ENCODE results near the gene HMOX2.
A peak's percentile ranks its signal among the peaks of the same experiment; 100 is the strongest.

Gene HMOX2

DNA sequence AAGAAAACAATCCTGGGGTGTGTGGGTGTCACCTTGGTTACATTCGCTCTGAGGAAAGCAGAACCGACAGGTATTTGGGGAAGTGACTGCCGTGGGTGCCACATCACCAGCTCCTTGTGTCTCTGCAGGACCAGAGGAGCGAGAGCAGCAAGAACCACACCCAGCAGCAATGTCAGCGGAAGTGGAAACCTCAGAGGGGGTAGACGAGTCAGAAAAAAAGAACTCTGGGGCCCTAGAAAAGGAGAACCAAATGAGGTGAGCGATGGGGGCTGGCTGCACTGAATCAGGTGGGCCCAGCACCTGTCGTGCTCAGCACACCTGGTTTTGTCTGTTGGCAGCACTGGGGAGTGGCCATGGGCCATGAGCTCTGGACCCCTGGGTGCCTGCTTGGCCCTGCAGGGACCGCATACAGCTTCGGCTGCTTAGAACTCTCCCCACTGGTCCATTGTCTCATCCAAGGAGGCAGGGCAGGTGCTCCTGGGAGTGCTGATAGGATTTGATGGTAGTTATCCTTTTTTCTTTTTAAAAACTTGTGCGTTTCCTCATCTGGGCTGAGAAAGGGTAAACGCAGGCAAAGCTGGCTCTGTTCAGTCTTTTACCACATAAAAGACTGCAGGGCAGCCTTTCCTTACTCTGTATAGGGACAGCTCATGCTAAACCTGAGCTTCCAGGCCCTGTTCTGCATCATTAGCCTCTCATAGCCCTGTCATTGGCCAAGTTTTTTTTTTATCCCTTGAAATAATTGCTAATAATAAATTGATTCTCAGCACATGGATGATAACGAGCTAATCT lies 29.4 kb downstream of the HMOX2 start:
- Histone ChIP-seq H3K36me3 (ENCODE audit: insufficient read depth, insufficient read length, low read length) (peaks cover 54% of the 10 kb centered on the region), H3K27me3 (ENCODE audit: insufficient read depth, insufficient read length) (no peaks in the 10 kb centered on the region), H3K4me3 (ENCODE audit: insufficient read length, low read depth) (no peak overlapping the region), H3K4me1 (ENCODE audit: insufficient read depth, insufficient read length) (peaks cover 10% of the 10 kb centered on the region), H3K9ac (ENCODE audit: insufficient read length, low read depth) (no peak overlapping the region), H3K9me3 (ENCODE audit: insufficient read depth, low read length) (no peaks in the 10 kb centered on the region)
- TF ChIP-seq SUZ12 (IDR thresholded peaks at IDR 0.05; ENCODE audit: extremely low read depth, insufficient read depth, insufficient read length) (no peak), YY1 (IDR thresholded peaks at IDR 0.05; ENCODE audit: insufficient read depth, insufficient read length) (no peak), ZNF274 (IDR thresholded peaks at IDR 0.05; ENCODE audit: low read depth, low read length) (no peak)
- DNase-seq (ENCODE audit: low read depth, low spot score), result no peak

DNA sequence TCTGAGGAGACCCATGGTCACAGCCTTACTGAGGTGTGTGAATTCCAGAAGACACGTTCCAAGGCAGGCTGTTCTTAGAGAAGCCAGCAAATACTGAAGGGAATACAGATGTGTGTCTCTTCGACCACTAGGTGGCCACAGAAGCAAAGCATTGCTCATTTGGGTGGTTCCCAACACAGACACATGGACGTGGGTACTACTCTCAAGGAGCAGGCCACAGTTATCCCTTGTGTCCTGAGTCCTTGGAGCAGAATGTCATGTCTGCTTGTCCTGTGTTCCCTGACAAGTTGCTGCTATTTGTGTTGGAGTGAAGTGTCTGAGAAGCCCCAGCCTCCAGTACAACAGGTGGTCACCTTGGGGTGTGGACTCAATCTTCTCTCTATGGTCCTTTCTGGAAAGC lies 30.3 kb downstream of the HMOX2 start:
- Histone ChIP-seq H3K36me3 (ENCODE audit: insufficient read depth, insufficient read length, low read length) (peaks cover 63% of the 10 kb centered on the region), H3K27me3 (ENCODE audit: insufficient read depth, insufficient read length) (no peaks in the 10 kb centered on the region), H3K4me1 (ENCODE audit: insufficient read depth, insufficient read length) (peaks cover 12% of the 10 kb centered on the region), H3K9ac (ENCODE audit: insufficient read length, low read depth) (no peak overlapping the region), H3K4me3 (ENCODE audit: insufficient read length, low read depth) (no peak overlapping the region), H3K9me3 (ENCODE audit: insufficient read depth, low read length) (no peaks in the 10 kb centered on the region)
- TF ChIP-seq YY1 (IDR thresholded peaks at IDR 0.05; ENCODE audit: insufficient read depth, insufficient read length) (no peak), ZNF274 (IDR thresholded peaks at IDR 0.05; ENCODE audit: low read depth, low read length) (no peak), SUZ12 (IDR thresholded peaks at IDR 0.05; ENCODE audit: extremely low read depth, insufficient read depth, insufficient read length) (no peak)
- DNase-seq (ENCODE audit: low read depth, low spot score), result peak; percentile 61

DNA sequence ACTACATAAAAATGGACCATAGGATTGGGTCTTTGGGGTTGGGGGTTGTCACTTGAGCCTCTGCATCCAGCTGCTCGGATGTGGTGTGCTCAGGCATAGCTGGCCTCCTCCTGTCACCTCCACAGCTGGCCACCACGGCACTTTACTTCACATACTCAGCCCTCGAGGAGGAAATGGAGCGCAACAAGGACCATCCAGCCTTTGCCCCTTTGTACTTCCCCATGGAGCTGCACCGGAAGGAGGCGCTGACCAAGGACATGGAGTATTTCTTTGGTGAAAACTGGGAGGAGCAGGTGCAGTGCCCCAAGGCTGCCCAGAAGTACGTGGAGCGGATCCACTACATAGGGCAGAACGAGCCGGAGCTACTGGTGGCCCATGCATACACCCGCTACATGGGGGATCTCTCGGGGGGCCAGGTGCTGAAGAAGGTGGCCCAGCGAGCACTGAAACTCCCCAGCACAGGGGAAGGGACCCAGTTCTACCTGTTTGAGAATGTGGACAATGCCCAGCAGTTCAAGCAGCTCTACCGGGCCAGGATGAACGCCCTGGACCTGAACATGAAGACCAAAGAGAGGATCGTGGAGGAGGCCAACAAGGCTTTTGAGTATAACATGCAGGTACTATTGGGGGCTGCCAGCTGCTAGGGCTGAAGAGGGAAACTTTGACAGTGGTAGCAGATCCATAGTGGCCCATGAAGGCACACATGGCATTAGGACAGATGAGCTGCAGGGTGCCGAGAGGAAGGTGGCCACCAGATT lies 31.6 kb downstream of the HMOX2 start:
- Histone ChIP-seq H3K4me3 (ENCODE audit: insufficient read length, low read depth) (no peak overlapping the region), H3K9me3 (ENCODE audit: insufficient read depth, low read length) (no peaks in the 10 kb centered on the region), H3K27me3 (ENCODE audit: insufficient read depth, insufficient read length) (no peaks in the 10 kb centered on the region), H3K36me3 (ENCODE audit: insufficient read depth, insufficient read length, low read length) (peaks cover 76% of the 10 kb centered on the region), H3K9ac (ENCODE audit: insufficient read length, low read depth) (no peak overlapping the region), H3K4me1 (ENCODE audit: insufficient read depth, insufficient read length) (peaks cover 12% of the 10 kb centered on the region)
- no peak for TF ChIP-seq SUZ12 (IDR thresholded peaks at IDR 0.05; ENCODE audit: extremely low read depth, insufficient read depth, insufficient read length)
- TF ChIP-seq ZNF274 (IDR thresholded peaks at IDR 0.05; ENCODE audit: low read depth, low read length), result no peak
- no peak for TF ChIP-seq YY1 (IDR thresholded peaks at IDR 0.05; ENCODE audit: insufficient read depth, insufficient read length)
- DNase-seq (ENCODE audit: low read depth, low spot score), result no peak

DNA sequence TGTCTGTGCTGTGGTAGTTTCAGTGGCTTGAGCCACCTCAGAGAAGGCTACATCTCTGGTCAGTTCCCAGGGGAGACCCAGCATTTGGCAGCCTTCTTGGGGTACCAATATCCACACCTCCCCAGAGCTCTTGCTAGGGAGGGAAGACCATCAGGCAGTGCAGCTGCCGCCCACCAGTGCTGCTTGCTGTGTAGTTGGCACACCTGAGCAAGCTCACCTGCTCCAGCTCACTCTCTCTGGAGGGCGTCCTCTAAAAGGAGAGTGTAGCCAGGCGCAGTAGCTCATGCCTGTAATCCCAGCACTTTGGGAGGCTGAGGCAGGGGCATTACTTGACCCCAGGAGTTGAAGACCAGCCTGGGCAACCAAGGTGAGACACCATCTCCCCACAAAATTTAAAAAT lies 32.6 kb downstream of the HMOX2 start:
- H3K4me3 ChIP-seq (ENCODE audit: insufficient read length, low read depth), result no peak overlapping the region
- H3K9me3 ChIP-seq (ENCODE audit: insufficient read depth, low read length), result no peaks in the 10 kb centered on the region
- TF ChIP-seq YY1 (IDR thresholded peaks at IDR 0.05; ENCODE audit: insufficient read depth, insufficient read length) (no peak), SUZ12 (IDR thresholded peaks at IDR 0.05; ENCODE audit: extremely low read depth, insufficient read depth, insufficient read length) (no peak), ZNF274 (IDR thresholded peaks at IDR 0.05; ENCODE audit: low read depth, low read length) (no peak)
- peaks cover 11% of the 10 kb centered on the region for H3K4me1 ChIP-seq (ENCODE audit: insufficient read depth, insufficient read length)
- peaks cover 86% of the 10 kb centered on the region for H3K36me3 ChIP-seq (ENCODE audit: insufficient read depth, insufficient read length, low read length)
- no peak overlapping the region for H3K9ac ChIP-seq (ENCODE audit: insufficient read length, low read depth)
- H3K27me3 ChIP-seq (ENCODE audit: insufficient read depth, insufficient read length), result no peaks in the 10 kb centered on the region
- no peak for DNase-seq (ENCODE audit: low read depth, low spot score)

DNA sequence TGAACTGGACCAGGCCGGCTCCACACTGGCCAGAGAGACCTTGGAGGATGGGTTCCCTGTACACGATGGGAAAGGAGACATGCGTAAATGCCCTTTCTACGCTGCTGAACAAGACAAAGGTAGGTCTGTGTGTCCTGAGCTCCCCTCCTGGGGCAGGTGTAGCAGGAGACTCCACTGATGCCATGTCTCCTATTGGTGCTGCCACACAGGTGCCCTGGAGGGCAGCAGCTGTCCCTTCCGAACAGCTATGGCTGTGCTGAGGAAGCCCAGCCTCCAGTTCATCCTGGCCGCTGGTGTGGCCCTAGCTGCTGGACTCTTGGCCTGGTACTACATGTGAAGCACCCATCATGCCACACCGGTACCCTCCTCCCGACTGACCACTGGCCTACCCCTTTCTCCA lies 33.2 kb downstream of the HMOX2 start:
- Histone ChIP-seq H3K4me1 (ENCODE audit: insufficient read depth, insufficient read length) (peaks cover 8% of the 10 kb centered on the region), H3K36me3 (ENCODE audit: insufficient read depth, insufficient read length, low read length) (peaks cover 92% of the 10 kb centered on the region), H3K9me3 (ENCODE audit: insufficient read depth, low read length) (no peaks in the 10 kb centered on the region), H3K9ac (ENCODE audit: insufficient read length, low read depth) (no peak overlapping the region), H3K27me3 (ENCODE audit: insufficient read depth, insufficient read length) (no peaks in the 10 kb centered on the region), H3K4me3 (ENCODE audit: insufficient read length, low read depth) (no peak overlapping the region)
- no peak for TF ChIP-seq ZNF274 (IDR thresholded peaks at IDR 0.05; ENCODE audit: low read depth, low read length)
- no peak for TF ChIP-seq SUZ12 (IDR thresholded peaks at IDR 0.05; ENCODE audit: extremely low read depth, insufficient read depth, insufficient read length)
- no peak for TF ChIP-seq YY1 (IDR thresholded peaks at IDR 0.05; ENCODE audit: insufficient read depth, insufficient read length)
- no peak for DNase-seq (ENCODE audit: low read depth, low spot score)

DNA sequence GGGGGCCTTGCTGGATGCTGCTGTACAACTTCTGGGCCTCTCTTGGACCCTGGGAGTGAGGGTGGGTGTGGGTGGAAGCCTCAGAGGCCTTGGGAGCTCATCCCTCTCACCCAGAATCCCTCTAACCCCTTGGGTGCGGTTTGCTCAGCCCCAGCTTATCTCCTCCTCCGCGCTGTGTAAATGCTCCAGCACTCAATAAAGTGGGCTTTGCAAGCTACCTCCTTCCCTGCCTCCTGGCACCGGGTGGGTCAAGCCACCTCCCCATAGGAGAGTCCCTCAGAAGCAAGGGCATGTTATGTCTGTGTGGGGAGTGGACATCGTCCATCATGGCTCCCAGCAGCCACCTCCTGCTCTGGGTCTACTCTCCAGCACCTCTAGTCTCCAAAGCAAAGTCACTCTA lies 33.9 kb downstream of the HMOX2 start:
- peaks cover 97% of the 10 kb centered on the region for H3K36me3 ChIP-seq (ENCODE audit: insufficient read depth, insufficient read length, low read length)

More for the DNA sequence above, 33.9 kb downstream of the HMOX2 start:
- no peak for DNase-seq (ENCODE audit: low read depth, low spot score)
- Histone ChIP-seq H3K9me3 (ENCODE audit: insufficient read depth, low read length) (no peaks in the 10 kb centered on the region), H3K4me3 (ENCODE audit: insufficient read length, low read depth) (no peak overlapping the region), H3K9ac (ENCODE audit: insufficient read length, low read depth) (no peak overlapping the region), H3K27me3 (ENCODE audit: insufficient read depth, insufficient read length) (no peaks in the 10 kb centered on the region), H3K4me1 (ENCODE audit: insufficient read depth, insufficient read length) (peaks cover 6% of the 10 kb centered on the region)
- TF ChIP-seq SUZ12 (IDR thresholded peaks at IDR 0.05; ENCODE audit: extremely low read depth, insufficient read depth, insufficient read length) (no peak), ZNF274 (IDR thresholded peaks at IDR 0.05; ENCODE audit: low read depth, low read length) (no peak), YY1 (IDR thresholded peaks at IDR 0.05; ENCODE audit: insufficient read depth, insufficient read length) (no peak)

Data from NT2/D1 (cell line).